ENCODE measurements around the gene HADHA.

Gene HADHA

GRCh38 chr2:26216587-26216986 is 27.8 kb downstream of the HADHA start:
- TF ChIP-seq CTCF (IDR thresholded peaks at IDR 0.05; ENCODE audit: low read depth, low read length), result no peak
- in situ Hi-C loops (cut with HindIII; ENCODE audit: low sequenced_read_pairs), result no loop called here
- no peak for DNase-seq (ENCODE audit: low read depth, low spot score)
- no peak overlapping the region for H3K4me3 ChIP-seq (ENCODE audit: low read depth, low read length)

GRCh38 chr2:26215833-26216232 is 28.6 kb downstream of the HADHA start:
- H3K4me3 ChIP-seq (ENCODE audit: low read depth, low read length), result no peak overlapping the region
- no peak for TF ChIP-seq CTCF (IDR thresholded peaks at IDR 0.05; ENCODE audit: low read depth, low read length)
- no peak for DNase-seq (ENCODE audit: low read depth, low spot score)
- in situ Hi-C loops (cut with HindIII; ENCODE audit: low sequenced_read_pairs), result no loop called here

DNA sequence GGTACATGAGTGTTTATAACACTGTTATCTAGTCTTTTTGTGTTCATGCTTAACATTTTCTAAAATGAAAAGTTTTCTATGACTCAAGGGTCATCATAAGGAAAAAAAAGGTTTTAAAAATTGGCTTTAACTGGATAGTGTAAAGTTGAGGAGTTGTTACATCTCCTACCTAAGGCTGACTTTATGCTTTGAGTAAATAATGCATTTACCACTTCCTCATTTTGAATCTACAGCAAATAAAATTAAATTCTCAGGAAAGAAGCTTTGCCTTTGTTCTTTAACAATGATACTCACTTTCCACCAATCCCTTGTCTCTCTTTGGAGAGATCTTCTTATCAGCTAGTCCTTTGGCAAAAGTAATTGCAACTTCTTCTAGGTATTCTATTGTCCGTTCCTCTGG is 29.7 kb downstream of the HADHA start:
- no peak for TF ChIP-seq CTCF (IDR thresholded peaks at IDR 0.05; ENCODE audit: low read depth, low read length)
- DNase-seq (ENCODE audit: low read depth, low spot score), result no peak
- no peak overlapping the region for H3K4me3 ChIP-seq (ENCODE audit: low read depth, low read length)
- in situ Hi-C loops (cut with HindIII; ENCODE audit: low sequenced_read_pairs), result no loop called here

GRCh38 chr2:26212011-26212410 is 32.4 kb downstream of the HADHA start:
- in situ Hi-C loops (cut with HindIII; ENCODE audit: low sequenced_read_pairs), result no loop called here
- TF ChIP-seq CTCF (IDR thresholded peaks at IDR 0.05; ENCODE audit: low read depth, low read length), result no peak
- H3K4me3 ChIP-seq (ENCODE audit: low read depth, low read length), result no peak overlapping the region
- no peak for DNase-seq (ENCODE audit: low read depth, low spot score)

DNA sequence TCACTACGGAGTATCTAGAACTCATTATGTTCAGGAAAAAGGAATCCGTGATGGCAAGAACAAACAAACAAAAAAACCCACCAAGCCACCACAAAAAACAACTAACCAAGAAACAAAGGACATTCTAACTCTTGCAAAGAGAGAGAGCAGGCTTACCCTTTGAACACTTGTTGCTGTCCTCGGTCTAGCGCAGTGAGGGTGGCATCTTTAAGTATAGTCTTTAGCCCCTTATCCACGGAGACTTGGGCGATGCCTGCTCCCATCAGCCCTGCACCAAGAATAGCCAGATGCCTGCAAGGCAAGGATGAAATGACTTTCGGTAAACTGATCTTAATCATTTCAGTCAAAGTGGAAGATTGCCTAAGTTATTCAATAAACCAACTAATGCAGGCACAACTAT is 40.5 kb downstream of the HADHA start:
- no peak overlapping the region for H3K4me3 ChIP-seq (ENCODE audit: low read depth, low read length)
- DNase-seq (ENCODE audit: low read depth, low spot score), result no peak
- no peak for TF ChIP-seq CTCF (IDR thresholded peaks at IDR 0.05; ENCODE audit: low read depth, low read length)
- in situ Hi-C loops (cut with HindIII; ENCODE audit: low sequenced_read_pairs), result no loop called here

GRCh38 chr2:26202981-26203490 is 41.4 kb downstream of the HADHA start:
- in situ Hi-C loops (cut with HindIII; ENCODE audit: low sequenced_read_pairs), result no loop called here
- no peak for TF ChIP-seq CTCF (IDR thresholded peaks at IDR 0.05; ENCODE audit: low read depth, low read length)

GRCh38 chr2:26197516-26197915 is 46.9 kb downstream of the HADHA start:
- no peak for DNase-seq (ENCODE audit: low read depth, low spot score)
- no peak for TF ChIP-seq CTCF (IDR thresholded peaks at IDR 0.05; ENCODE audit: low read depth, low read length)
- H3K4me3 ChIP-seq (ENCODE audit: low read depth, low read length), result no peak overlapping the region
- in situ Hi-C loops (cut with HindIII; ENCODE audit: low sequenced_read_pairs), result no loop called here

More at GRCh38 chr2:26202981-26203490, 41.4 kb downstream of the HADHA start:
- DNase-seq (ENCODE audit: low read depth, low spot score), result no peak
- H3K4me3 ChIP-seq (ENCODE audit: low read depth, low read length), result no peak overlapping the region
